C4-2B (cell line): Measurements from ENCODE around the gene TSPAN9.

Source experiments
- CTCF ChIP-seq: fragments of 450-650 bp; conservative IDR thresholded peaks from 2 replicates; pipeline ENCODE4 v1.5.1; 2017; ENCODE audit warnings: mild to moderate bottlenecking
- ZFX ChIP-seq: fragments of 450-650 bp; IDR thresholded peaks from 2 replicates; pipeline ENCODE4 v1.6.1; 2017

GRCh38 chr12:3076730-3077571 is at the start of gene TSPAN9:
- no peak for TF ChIP-seq CTCF
- peak; percentile 85 for TF ChIP-seq ZFX
